HG02642 (cell line): ENCODE measurements around the gene DNAJB6.

ENCODE experiments used
- ATAC-seq: cut with Tn5 transposase; IDR thresholded peaks from one replicate; pipeline ENCODE4 v1.9.1; 2021; ENCODE audit warnings: mild to moderate bottlenecking; ENCODE audit not compliant: unreplicated experiment, poor library complexity

The DNAJB6 gene

GRCh38 chr7:157406971-157407370, 70.2 kb downstream of the DNAJB6 start:
- no peak for ATAC-seq

GRCh38 chr7:157407512-157408257, 70.9 kb downstream of the DNAJB6 start:
- ATAC-seq, result no peak

GRCh38 chr7:157408258-157409101, 71.7 kb downstream of the DNAJB6 start:
- ATAC-seq, result no peak

- ATAC-seq, result no peak
Measured at GRCh38 chr7:157409149-157409752, 72.4 kb downstream of the DNAJB6 start.

- ATAC-seq, result no peak
Measured at GRCh38 chr7:157409753-157410727, 73.2 kb downstream of the DNAJB6 start.

- ATAC-seq, result no peak
Measured at GRCh38 chr7:157410831-157411556, 74.2 kb downstream of the DNAJB6 start.

GRCh38 chr7:157411580-157411979, 74.8 kb downstream of the DNAJB6 start:
- ATAC-seq, result no peak

- no peak for ATAC-seq
Measured at GRCh38 chr7:157412021-157412443, 75.2 kb downstream of the DNAJB6 start.

- no peak for ATAC-seq
Measured at GRCh38 chr7:157412491-157413180, 75.8 kb downstream of the DNAJB6 start.

- ATAC-seq, result no peak
Measured at GRCh38 chr7:157413881-157414701, 77.3 kb downstream of the DNAJB6 start.

- ATAC-seq, result no peak
Measured at GRCh38 chr7:157414702-157415096, 77.9 kb downstream of the DNAJB6 start.

GRCh38 chr7:157415486-157415885, 78.7 kb downstream of the DNAJB6 start:
- ATAC-seq, result no peak

- no peak for ATAC-seq
Measured at GRCh38 chr7:157416011-157416410, 79.2 kb downstream of the DNAJB6 start.

GRCh38 chr7:157418204-157419034, 81.6 kb downstream of the DNAJB6 start:
- ATAC-seq, result no peak

- no peak for ATAC-seq
Measured at GRCh38 chr7:157419035-157419293, 82.2 kb downstream of the DNAJB6 start.

GRCh38 chr7:157422279-157422678, 85.5 kb downstream of the DNAJB6 start:
- ATAC-seq, result no peak

GRCh38 chr7:157423348-157423747, 86.5 kb downstream of the DNAJB6 start:
- ATAC-seq, result no peak
